ENCODE data around the gene PSTPIP1.

The PSTPIP1 gene

DNA sequence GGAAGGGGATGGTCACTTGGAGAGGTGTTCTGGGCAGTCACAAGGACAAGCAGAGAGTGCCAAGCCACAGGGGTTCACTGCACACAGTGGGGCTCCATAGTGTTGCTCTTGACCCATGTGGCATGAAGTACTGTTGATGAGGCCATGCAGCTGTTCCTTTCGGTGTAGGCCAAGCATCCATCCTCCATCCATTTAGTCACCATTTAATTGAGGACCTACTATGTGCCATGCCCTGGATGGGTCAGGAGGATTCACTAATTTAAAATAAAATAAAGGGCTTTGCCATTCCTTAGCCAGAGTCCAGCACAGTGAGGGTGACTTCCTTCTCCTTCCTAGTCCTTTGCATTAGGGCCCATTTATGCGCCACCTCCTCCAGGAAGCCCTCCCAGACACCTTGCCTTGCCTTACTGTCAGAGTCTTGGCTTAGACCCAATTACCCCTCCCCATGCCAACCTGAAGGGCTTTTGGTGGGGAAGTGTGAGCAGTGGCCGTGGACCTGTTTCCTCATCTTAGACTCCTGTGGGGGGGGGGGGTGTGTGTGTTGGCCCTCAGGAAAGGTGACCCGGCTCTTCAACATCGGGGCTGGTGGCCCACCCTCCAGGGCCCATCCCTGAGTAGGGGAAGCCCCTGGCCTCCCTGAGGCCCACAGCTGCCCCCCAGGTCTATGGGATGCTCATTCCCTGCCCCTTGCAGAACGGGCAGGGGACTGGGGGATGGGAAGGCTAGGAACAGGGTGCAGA, 25.6 kb downstream of the PSTPIP1 start:
- POLR2A ChIA-PET: no interaction called here
- no peak for DNase-seq (ENCODE audit: low read depth, low spot score)
- TF ChIP-seq, protein P1, sequence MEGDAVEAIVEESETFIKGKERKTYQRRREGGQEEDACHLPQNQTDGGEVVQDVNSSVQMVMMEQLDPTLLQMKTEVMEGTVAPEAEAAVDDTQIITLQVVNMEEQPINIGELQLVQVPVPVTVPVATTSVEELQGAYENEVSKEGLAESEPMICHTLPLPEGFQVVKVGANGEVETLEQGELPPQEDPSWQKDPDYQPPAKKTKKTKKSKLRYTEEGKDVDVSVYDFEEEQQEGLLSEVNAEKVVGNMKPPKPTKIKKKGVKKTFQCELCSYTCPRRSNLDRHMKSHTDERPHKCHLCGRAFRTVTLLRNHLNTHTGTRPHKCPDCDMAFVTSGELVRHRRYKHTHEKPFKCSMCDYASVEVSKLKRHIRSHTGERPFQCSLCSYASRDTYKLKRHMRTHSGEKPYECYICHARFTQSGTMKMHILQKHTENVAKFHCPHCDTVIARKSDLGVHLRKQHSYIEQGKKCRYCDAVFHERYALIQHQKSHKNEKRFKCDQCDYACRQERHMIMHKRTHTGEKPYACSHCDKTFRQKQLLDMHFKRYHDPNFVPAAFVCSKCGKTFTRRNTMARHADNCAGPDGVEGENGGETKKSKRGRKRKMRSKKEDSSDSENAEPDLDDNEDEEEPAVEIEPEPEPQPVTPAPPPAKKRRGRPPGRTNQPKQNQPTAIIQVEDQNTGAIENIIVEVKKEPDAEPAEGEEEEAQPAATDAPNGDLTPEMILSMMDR (IDR thresholded peaks at IDR 0.05; ENCODE audit: insufficient read depth, low read length, missing control alignments): no peak
- CTCF ChIA-PET: interaction anchor here (7.2 kb wide), 1 partner anchor 522 kb away, joined by 60 read pairs; no protein-coding TSS in a partner anchor
- H3K4me3 ChIP-seq (ENCODE audit: low read depth, low read length): no peak overlapping the region

DNA sequence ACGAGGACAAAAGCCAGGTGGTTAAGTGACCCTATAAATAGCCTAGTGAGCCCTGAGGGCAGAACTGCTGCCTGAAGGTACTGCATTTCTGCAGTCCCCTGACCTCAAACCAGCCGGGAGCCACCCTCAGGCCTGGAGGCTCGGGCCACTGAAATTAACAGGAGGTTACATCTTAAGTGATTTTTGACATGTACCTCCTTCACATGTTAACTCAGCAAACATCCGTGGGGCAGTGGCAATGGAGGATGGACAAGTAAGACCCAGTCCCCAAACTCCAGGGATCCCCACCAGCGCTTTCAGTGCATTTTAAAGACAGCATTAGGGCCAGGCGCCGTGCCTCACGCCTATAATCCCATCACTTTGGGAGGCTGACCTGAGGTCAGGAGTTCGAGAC, 26.2 kb downstream of the PSTPIP1 start:
- POLR2A ChIA-PET: no interaction called here
- H3K4me3 ChIP-seq (ENCODE audit: low read depth, low read length): no peak overlapping the region
- DNase-seq (ENCODE audit: low read depth, low spot score): no peak
- CTCF ChIA-PET: interaction anchor here (6.6 to 7.2 kb wide), 2 partner anchors 13 to 522 kb away, joined by 60 to 106 read pairs; no protein-coding TSS in a partner anchor
- TF ChIP-seq, protein P1 (IDR thresholded peaks at IDR 0.05; ENCODE audit: insufficient read depth, low read length, missing control alignments): no peak

DNA sequence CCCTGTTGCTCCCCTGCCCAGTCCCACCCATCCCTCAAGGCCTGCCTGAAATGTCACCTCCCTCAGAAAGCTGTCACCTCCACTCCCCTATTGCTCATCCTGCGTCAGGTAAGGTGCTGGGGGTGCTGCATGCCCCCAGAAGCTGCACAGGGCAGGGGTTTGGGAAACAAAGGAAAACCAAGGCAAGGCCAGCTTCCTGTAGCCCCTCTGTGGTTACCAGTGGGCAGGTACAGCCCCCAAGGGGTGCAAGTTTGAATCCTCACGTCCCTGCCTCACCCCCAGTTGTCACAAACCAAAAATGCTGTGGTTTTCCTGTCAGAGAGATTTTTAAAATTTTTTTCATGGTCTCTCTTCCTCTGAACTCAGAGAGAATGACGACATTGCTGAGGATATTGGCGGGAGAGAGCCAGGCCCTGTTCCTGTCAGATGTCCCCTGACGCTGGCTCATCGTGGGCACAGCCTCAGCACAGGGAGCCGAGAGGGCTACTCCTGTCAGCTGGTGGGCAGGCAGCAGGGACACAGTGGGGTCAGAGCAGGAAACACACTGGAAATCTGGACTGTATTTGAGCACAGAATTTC, 27.0 kb downstream of the PSTPIP1 start:
- peak; percentile 26 for DNase-seq (ENCODE audit: low read depth, low spot score)
- ChIA-PET POLR2A (no interaction called here), CTCF (interaction anchor here (0.6 to 7.2 kb wide), 11 partner anchors 11 to 611 kb away, joined by 4 to 106 read pairs (median 7); partner anchors contain the start of gene LINGO1)
- H3K4me3 ChIP-seq (ENCODE audit: low read depth, low read length): no peak overlapping the region; the same call in 1 of the 2 replicates
- TF ChIP-seq, protein P1 (IDR thresholded peaks at IDR 0.05; ENCODE audit: insufficient read depth, low read length, missing control alignments): no peak

DNA sequence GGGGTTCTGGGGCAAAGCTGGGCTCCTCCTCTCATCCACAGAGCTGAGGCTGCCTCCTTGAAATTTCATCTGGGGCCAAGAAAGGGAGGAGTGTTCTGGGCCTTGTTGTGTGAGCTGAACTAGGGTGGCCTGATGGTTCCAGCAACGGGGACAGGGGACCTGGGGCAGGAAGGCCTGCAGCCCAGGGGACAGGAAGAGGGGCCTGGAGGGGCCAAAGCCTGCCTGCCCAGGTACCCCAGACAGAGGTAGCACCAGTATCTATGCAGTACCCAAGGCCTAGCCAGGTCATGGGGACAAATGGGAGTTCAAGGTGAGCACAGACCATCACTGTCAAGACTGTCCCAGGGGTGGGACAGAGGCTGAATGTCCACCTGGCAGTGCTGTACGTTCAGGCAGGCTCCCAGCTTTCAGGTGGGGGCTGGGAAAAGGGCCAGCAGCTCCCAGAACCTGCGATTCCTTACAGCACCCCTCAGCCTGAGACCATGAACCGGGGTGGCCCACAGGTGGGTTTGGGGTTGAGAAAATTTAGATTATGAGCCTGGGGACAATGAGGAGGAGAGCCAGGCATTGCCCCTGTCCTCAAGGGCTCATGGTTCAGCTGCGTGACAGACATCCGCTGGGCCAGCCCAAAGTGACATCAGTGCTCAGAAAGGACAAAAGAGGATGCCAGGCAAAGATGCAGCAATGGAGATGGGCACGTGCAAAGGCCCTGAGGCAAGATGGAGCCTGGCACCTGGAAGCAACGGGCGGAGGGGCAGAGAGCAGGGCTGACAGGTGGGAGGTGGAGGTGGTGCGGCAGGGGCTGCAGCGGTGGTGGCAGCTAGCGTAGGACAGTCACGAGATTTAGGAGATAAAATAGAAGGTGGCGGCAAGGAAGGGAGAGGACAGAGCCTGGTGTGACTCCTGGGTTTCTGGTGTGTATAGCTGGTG, 28.0 kb downstream of the PSTPIP1 start:
- no peak for DNase-seq (ENCODE audit: low read depth, low spot score)
- TF ChIP-seq, protein P1 (IDR thresholded peaks at IDR 0.05; ENCODE audit: insufficient read depth, low read length, missing control alignments): no peak
- no peak overlapping the region for H3K4me3 ChIP-seq (ENCODE audit: low read depth, low read length)
- CTCF ChIA-PET: interaction anchor here (0.6 to 7.2 kb wide), 28 partner anchors 10 to 630 kb away, joined by 3 to 106 read pairs (median 4); partner anchors contain the start of gene RCN2
- POLR2A ChIA-PET: no interaction called here

DNA sequence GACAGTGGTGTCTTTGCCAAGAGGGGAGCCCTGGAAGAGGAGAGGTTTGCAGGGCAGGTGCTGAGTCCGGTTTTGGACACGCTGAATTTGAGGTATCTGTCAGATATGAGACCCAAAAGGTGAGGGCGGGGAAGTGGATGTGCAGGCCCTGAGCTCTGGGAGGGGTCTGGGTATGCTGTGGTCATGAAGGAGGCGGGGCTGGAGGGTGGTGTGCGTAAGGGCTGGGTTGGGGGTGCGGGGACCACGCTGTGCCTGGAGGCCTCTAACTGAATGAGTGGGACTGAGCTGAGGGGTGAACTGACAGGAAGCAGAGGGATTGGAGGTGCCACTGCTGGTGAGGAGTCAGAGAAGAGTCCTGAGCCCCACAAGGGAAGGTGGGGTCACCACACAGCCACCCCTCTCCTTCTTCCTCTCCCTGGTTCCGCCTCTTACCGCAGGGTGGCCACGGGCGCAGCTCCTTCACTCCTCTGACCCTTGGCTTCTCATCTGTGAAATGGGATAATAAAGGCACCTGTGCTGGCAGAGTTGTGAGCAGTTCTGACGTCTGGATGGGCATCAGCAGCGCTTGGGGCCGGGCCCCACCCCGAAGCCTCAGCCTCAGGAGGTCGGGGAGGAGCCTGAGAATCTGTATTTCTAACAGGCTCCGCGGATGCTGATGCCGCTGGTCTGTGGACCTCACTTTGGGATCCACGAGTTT, 28.8 kb downstream of the PSTPIP1 start:
- TF ChIP-seq, protein P1 (IDR thresholded peaks at IDR 0.05; ENCODE audit: insufficient read depth, low read length, missing control alignments): no peak

More for the DNA sequence above, 28.8 kb downstream of the PSTPIP1 start:
- ChIA-PET POLR2A (no interaction called here), CTCF (interaction anchor here (0.6 to 7.2 kb wide), 29 partner anchors 10 to 629 kb away, joined by 3 to 106 read pairs (median 4); partner anchors contain the start of gene RCN2)
- no peak overlapping the region for H3K4me3 ChIP-seq (ENCODE audit: low read depth, low read length)
- DNase-seq (ENCODE audit: low read depth, low spot score): no peak

Data from AG04449 (cell line).